Measurements from ENCODE around the gene CEP192. TPM values are rescaled to one million over a fixed set of nuclear protein-coding genes. Genes with fewer than 3 reads are reported as not detected.

Gene CEP192
- total RNA-seq (2016; rRNA removed; fragmentation: Illumina TruSeq; extraction: Trizol) (24.7 and 33.6 TPM in 2 replicates), polyA plus RNA-seq (2011; rRNA removed) (12.2 and 15.3 TPM in 2 replicates), polyA minus RNA-seq (2011; rRNA and poly(A)+ RNA removed; ENCODE audit: low replicate concordance) (30.4 and 77.0 TPM in 2 replicates), Bru-seq, nascent RNA (percentile 66 among the genes with signal in this experiment), BruChase-seq, experiment 1, labeled RNA remaining after a 6-hour chase (percentile 72 among the genes with signal in this experiment), BruChase-seq, experiment 2, labeled RNA remaining after a 2-hour chase (percentile 76 among the genes with signal in this experiment)
- total RNA-seq (2016; cell fraction: cytosol; rRNA removed; fragmentation: Illumina TruSeq; extraction: Trizol; ENCODE audit: low read depth) = 50.8 and 65.5 TPM in 2 replicates
- total RNA-seq (2016; cell fraction: insoluble cytoplasmic fraction; rRNA removed; fragmentation: Illumina TruSeq; extraction: Trizol) = 24.0 and 29.5 TPM in 2 replicates
- 48.0 and 59.3 TPM in 2 replicates for total RNA-seq (2016; cell fraction: membrane; rRNA removed; fragmentation: Illumina TruSeq; extraction: Trizol)
- total RNA-seq (2016; cell fraction: nucleus; rRNA removed; fragmentation: Illumina TruSeq; extraction: Trizol) = 28.6 and 34.6 TPM in 2 replicates
- 6.1 and 8.7 TPM in 2 replicates for polyA plus RNA-seq (2011; cell fraction: cytosol; rRNA removed)
- polyA plus RNA-seq (2011; cell fraction: nucleus; rRNA removed) = 14.1 and 15.3 TPM in 2 replicates
- 6.9 and 10.2 TPM in 2 replicates for polyA plus RNA-seq (2012)
- 1.0 and 1.6 TPM in 2 replicates for polyA plus RNA-seq (2016; cell fraction: cytosol; fragmentation: Illumina TruSeq; extraction: Trizol; ENCODE audit: low read depth)
- polyA plus RNA-seq (2016; cell fraction: insoluble cytoplasmic fraction; fragmentation: Illumina TruSeq; extraction: Trizol; ENCODE audit: low read depth) = 16.2 and 18.0 TPM in 2 replicates
- polyA plus RNA-seq (2016; cell fraction: membrane; fragmentation: Illumina TruSeq; extraction: Trizol; ENCODE audit: low read depth) = 3.0 and 3.3 TPM in 2 replicates
- polyA plus RNA-seq (2016; cell fraction: nucleus; fragmentation: Illumina TruSeq; extraction: Trizol; ENCODE audit: insufficient read depth, low read depth) = 27.2 and 34.7 TPM in 2 replicates
- 20.5 and 21.1 TPM in 2 replicates for polyA minus RNA-seq (2011; cell fraction: cytosol; rRNA and poly(A)+ RNA removed)
- polyA minus RNA-seq (2011; cell fraction: nucleus; rRNA and poly(A)+ RNA removed) = 48.3 and 49.1 TPM in 2 replicates
- long read RNA-seq, experiment 1, partial matches to known transcripts = 4 of 7 reads
- long read RNA-seq, experiment 1, other reads (novel, unspliced or antisense) = 3 of 7 reads
- long read RNA-seq, experiment 2, partial matches to known transcripts = 0 of 4 reads
- long read RNA-seq, experiment 2, other reads (novel, unspliced or antisense) = 4 of 4 reads

GRCh38 chr18:12990967-12991820, at the start of gene CEP192:
Gene CEP192, plus strand, starts transcription at chr18:12991362. Its CDS starts 8,063 bp downstream, at chr18:12999425.
- H3K36me3 ChIP-seq (replicated peaks in 1 of 2; ENCODE audit: control insufficient read depth in 1 of 2, insufficient read depth in 2 of 2, low read length in 2 of 2) = peaks cover 0 to 8% of the 10 kb centered on the region in 2 experiments; a peak in 2 of 5 replicates
- peaks cover 45% of the 10 kb centered on the region for H3K79me2 ChIP-seq (ENCODE audit: insufficient read depth, low read length)
- WGBS (ENCODE audit: low lambda C conversion rate) = 0% methylated on average over 25 of the region's 73 CpGs
- ATAC-seq (peak; percentile 93), FAIRE-seq (peak; percentile 88), DNase-seq (ENCODE audit: low spot score) (peak; percentile 96)
- in situ Hi-C loops (cut with HindIII; ENCODE audit: extremely low pct_ligation_motif_present, low pct_unique_long_range_greater_than_20kb) (no loop called here), intact Hi-C loops (cut with micrococcal nuclease; ENCODE audit: unreplicated experiment) (loop anchor here (5.0 to 10.0 kb wide), 3 partner anchors 44 to 641 kb away; partner anchors contain the start of gene SEH1L)
- peak within 1 kb of the TSS; percentile 83 for H3K9ac ChIP-seq (ENCODE audit: insufficient read depth, low read depth, low read length)
- H3K4me1 ChIP-seq (ENCODE audit: insufficient read depth, low read length) = peaks cover 49% of the 10 kb centered on the region
- H4K20me1 ChIP-seq (ENCODE audit: insufficient read depth, low read length) = no peaks in the 10 kb centered on the region
- H3K4me2 ChIP-seq (ENCODE audit: low read depth, low read length) = peak within 1 kb of the TSS; percentile 78
- BruUV-seq (replicated peaks) = no TSS peak
- H2AFZ ChIP-seq (ENCODE audit: low read length) = peak within 1 kb of the TSS; percentile 37
- H3K27me3 ChIP-seq (ENCODE audit: control insufficient read depth in 1 of 2, insufficient read depth in 2 of 2, low read length in 2 of 2) = no peaks in the 10 kb centered on the region; a peak in 2 of 5 replicates
- H3K27ac ChIP-seq (ENCODE audit: extremely low read length, insufficient read depth, low read length) = peak within 1 kb of the TSS; percentile 86
- no peaks in the 10 kb centered on the region for H3K9me3 ChIP-seq (ENCODE audit: low read length)
- H3K4me3 ChIP-seq (replicated peaks in 1 of 3; ENCODE audit: insufficient read depth in 1 of 3, low read depth in 2 of 3, low read length in 3 of 3) = peak within 1 kb of the TSS; percentile 87 to 96 (median 91)
- ChIA-PET POLR2A (interaction anchor here (1.0 to 1.7 kb wide), 9 partner anchors 15 to 614 kb away, joined by 3 to 11 read pairs (median 3); partner anchors contain the start of genes AFG3L2, PSMG2, PTPN2 and SEH1L), CTCF (ENCODE audit: low intra/inter-chr PET ratio, low total read pairs) (no interaction called here)
- peak; percentile 87; the same call in 1 of the 2 replicates for TF ChIP-seq ZNF878 (CRISPR knock-in tag; IDR thresholded peaks at IDR 0.05)
- TF ChIP-seq FUBP1 (CRISPR knock-in tag; IDR thresholded peaks at IDR 0.05; ENCODE audit: borderline replicate concordance) = no peak
- TF ChIP-seq PRDM4 (CRISPR knock-in tag; IDR thresholded peaks at IDR 0.05; ENCODE audit: borderline replicate concordance) = no peak
- peak; percentile 87 for TF ChIP-seq KDM3A (CRISPR knock-in tag; IDR thresholded peaks at IDR 0.05; ENCODE audit: low read depth)
- TF ChIP-seq PBX3 (CRISPR knock-in tag; IDR thresholded peaks at IDR 0.05; ENCODE audit: borderline replicate concordance) = no peak
- no peak for TF ChIP-seq SUZ12 (IDR thresholded peaks at IDR 0.05; ENCODE audit: low read depth, low read length)
- peak; percentile 76; the same call in 1 of the 2 replicates for TF ChIP-seq SKIL (CRISPR knock-in tag; IDR thresholded peaks at IDR 0.05; ENCODE audit: borderline replicate concordance)
- TF ChIP-seq BRCA1 (CRISPR knock-in tag; IDR thresholded peaks at IDR 0.05) = peak; percentile 77; the same call in 1 of the 2 replicates

Data from HepG2 (cell line).